Activated naive CD4-positive, alpha-beta T cell treated with anti-CD3 and anti-CD28 coated beads, Interleukin-2, amount 10 ng/mL, durations not matched to agents 7 days and 5 days (primary cell): Measurements from ENCODE around the gene ZNF771.

Source experiments
- CTCF ChIA-PET: fragments of 350-600 bp; sonication (Branson Sonifier 250); formaldehyde crosslinking; loops from one replicate; lab custom pipeline; 2021; ENCODE audit warnings: antibody characterized with exemption; lab: Charles Lee
- DNase-seq: peaks from one replicate; pipeline ENCODE4 v3.0.0-alpha.2; 2020
- H3K27ac Mint-ChIP-seq: one replicate; pipeline ENCODE4 v1.8.0; 2021; ENCODE audit warnings: mild to moderate bottlenecking, moderate library complexity, mixed read lengths
- H3K27me3 Mint-ChIP-seq: one replicate; pipeline ENCODE4 v1.8.0; 2021; ENCODE audit warnings: mild to moderate bottlenecking, mixed read lengths
- H3K36me3 Mint-ChIP-seq: one replicate; pipeline ENCODE4 v1.8.0; 2021; ENCODE audit warnings: mixed read lengths
- H3K4me1 Mint-ChIP-seq: one replicate; pipeline ENCODE4 v1.8.0; 2021; ENCODE audit warnings: mixed read lengths
- H3K4me3 Mint-ChIP-seq: one replicate; pipeline ENCODE4 v1.8.0; 2021; ENCODE audit warnings: mild to moderate bottlenecking, moderate library complexity, mixed read lengths
- H3K9me3 Mint-ChIP-seq: one replicate; pipeline ENCODE4 v1.8.0; 2021; ENCODE audit warnings: mixed read lengths

Gene ZNF771

GRCh38 chr16:30407102-30407803 is at the start of gene ZNF771:
ZNF771 (plus strand) TSS chr16:30407606; CDS start chr16:30408054, 448 bp downstream.
- peak within 1 kb of the TSS; percentile 88 for H3K27ac Mint-ChIP-seq
- CTCF ChIA-PET, result interaction anchor here (0.9 to 1.7 kb wide), 9 partner anchors 10 to 315 kb away, joined by 3 to 6 read pairs (median 3); partner anchors contain the start of gene ZNF48
- H3K27me3 Mint-ChIP-seq, result peaks cover 23% of the 10 kb centered on the region
- no peaks in the 10 kb centered on the region for H3K9me3 Mint-ChIP-seq
- peak within 1 kb of the TSS; percentile 81 for H3K4me3 Mint-ChIP-seq
- peak; percentile 94 for DNase-seq
- peaks cover 30% of the 10 kb centered on the region for H3K4me1 Mint-ChIP-seq
- peaks cover 7% of the 10 kb centered on the region for H3K36me3 Mint-ChIP-seq

GRCh38 chr16:30357715-30358576 is 49.5 kb upstream of the ZNF771 start:
- no peak for DNase-seq
- Mint-ChIP-seq H3K4me3 (peak overlapping the region; percentile 37), H3K27ac (no peak overlapping the region), H3K27me3 (no peaks in the 10 kb centered on the region), H3K9me3 (no peaks in the 10 kb centered on the region), H3K36me3 (peaks cover 57% of the 10 kb centered on the region), H3K4me1 (peaks cover 48% of the 10 kb centered on the region)
- CTCF ChIA-PET, result interaction anchor here (0.9 to 1.1 kb wide), 4 partner anchors 11 to 52 kb away, joined by 3 read pairs; no protein-coding TSS in a partner anchor

DNA sequence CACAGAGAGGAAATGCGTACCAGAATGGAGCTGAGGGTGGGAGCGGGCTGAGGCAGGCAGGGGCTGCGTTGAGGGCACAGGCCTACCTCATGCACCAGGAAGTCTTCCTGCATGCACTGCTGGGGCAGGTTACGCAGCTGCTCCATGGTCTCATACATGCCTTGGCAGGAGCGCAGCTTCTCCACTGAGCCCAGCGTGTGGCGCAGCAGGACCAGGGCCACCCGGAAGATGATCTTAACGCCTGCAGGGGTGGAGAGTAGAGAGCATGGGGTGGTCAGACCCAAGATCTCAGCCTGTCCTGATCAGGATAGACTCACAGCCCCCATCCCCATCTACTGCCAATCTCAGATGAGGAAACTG is 48.8 kb upstream of the ZNF771 start:
- no peak for DNase-seq

DNA sequence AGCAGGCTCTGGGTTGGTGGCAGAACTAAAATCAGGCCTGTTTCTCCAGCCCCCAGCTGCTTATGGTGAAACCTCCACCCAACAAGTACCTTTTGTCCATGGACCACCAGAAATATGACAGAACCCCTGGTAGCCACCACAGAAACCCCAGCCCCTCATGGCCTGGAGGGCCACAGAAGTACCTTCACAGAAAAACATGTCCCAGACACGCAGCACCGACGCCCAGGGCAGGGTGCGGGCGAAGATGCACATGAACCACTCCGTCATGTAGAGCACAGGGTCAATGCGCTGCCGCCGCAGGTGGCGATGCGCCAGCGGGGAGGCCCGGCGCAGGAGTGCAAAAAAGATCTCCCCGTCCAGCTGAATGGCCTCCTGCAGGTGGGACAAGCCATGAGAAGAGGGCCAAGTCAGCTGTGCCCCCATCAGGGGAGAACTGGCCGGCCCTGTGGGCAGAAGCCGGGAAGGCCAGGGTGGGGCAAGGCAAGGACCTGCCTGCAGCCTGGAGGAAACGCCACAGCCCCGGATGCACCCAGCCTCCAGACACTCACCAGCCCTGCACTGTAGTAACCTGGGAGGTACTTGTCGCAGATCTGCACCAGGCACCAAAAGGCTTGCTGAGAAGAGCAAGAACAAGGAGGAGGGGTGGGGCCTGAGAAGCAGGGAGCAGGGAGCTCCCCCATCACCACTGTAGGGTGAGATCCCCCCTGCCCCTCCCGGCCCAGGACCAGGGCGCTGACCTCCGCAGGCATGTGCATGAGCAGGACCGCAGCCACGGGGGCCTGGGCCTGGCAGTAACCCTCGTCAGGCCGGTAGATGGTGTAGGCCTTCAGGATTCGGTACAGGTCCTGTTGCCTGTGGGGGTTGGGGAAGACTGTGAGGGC is 48.2 kb upstream of the ZNF771 start:
- Mint-ChIP-seq H3K27ac (peak overlapping the region; percentile 24), H3K4me1 (peaks cover 39% of the 10 kb centered on the region), H3K36me3 (peaks cover 60% of the 10 kb centered on the region), H3K4me3 (no peak overlapping the region), H3K9me3 (no peaks in the 10 kb centered on the region), H3K27me3 (no peaks in the 10 kb centered on the region)
- DNase-seq, result no peak
- CTCF ChIA-PET, result interaction anchor here (0.9 kb wide), 1 partner anchor 12 kb away, joined by 3 read pairs; no protein-coding TSS in a partner anchor

More for the DNA sequence above, 48.8 kb upstream of the ZNF771 start:
- H3K36me3 Mint-ChIP-seq, result peaks cover 58% of the 10 kb centered on the region
- no peak overlapping the region for H3K27ac Mint-ChIP-seq
- no peaks in the 10 kb centered on the region for H3K27me3 Mint-ChIP-seq
- CTCF ChIA-PET, result interaction anchor here (0.9 kb wide), 1 partner anchor 12 kb away, joined by 3 read pairs; no protein-coding TSS in a partner anchor
- H3K4me3 Mint-ChIP-seq, result no peak overlapping the region
- H3K4me1 Mint-ChIP-seq, result peaks cover 46% of the 10 kb centered on the region
- H3K9me3 Mint-ChIP-seq, result no peaks in the 10 kb centered on the region

DNA sequence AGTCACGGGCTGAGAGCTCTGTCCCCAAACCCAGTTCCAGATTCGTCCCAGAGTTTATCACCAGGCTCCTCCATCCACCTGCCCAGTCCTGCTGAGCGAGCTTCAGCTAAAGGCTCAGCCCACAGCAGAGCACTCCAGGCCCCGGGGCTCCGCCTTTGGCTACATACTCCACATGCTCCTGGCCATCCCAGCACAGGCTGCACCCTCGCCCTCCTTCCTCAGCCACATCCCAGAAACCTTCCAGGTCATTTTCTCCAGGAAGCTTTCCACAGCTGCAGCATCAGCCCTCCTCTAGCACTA is 47.6 kb upstream of the ZNF771 start:
- CTCF ChIA-PET, result no interaction called here
- Mint-ChIP-seq H3K4me3 (no peak overlapping the region), H3K36me3 (peaks cover 61% of the 10 kb centered on the region), H3K27ac (no peak overlapping the region), H3K4me1 (peaks cover 39% of the 10 kb centered on the region), H3K27me3 (no peaks in the 10 kb centered on the region), H3K9me3 (no peaks in the 10 kb centered on the region)
- DNase-seq, result no peak

DNA sequence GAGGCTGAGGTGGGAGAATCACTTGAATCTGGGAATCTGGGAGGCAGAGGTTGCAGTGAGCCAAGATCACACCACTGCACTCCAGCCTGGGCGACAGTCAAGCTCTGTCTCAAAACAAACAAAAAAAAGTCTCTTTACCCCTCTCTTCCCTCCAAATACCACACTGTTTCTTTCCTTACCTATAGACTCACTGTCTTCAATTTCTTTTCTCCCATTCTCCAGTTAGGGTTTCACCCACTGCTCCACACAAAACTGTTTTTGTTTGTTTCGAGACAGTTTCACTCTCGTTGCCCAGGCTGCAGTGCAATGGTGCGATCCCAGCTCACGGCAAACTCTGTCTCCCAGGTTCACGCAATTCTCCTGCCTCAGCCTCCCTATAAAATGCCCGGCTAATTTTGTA is 46.2 kb upstream of the ZNF771 start:
- no peaks in the 10 kb centered on the region for H3K27me3 Mint-ChIP-seq
- CTCF ChIA-PET, result no interaction called here
- peaks cover 66% of the 10 kb centered on the region for H3K36me3 Mint-ChIP-seq
- H3K4me3 Mint-ChIP-seq, result no peak overlapping the region
- no peak for DNase-seq
- peaks cover 35% of the 10 kb centered on the region for H3K4me1 Mint-ChIP-seq
- H3K27ac Mint-ChIP-seq, result no peak overlapping the region
- no peaks in the 10 kb centered on the region for H3K9me3 Mint-ChIP-seq

DNA sequence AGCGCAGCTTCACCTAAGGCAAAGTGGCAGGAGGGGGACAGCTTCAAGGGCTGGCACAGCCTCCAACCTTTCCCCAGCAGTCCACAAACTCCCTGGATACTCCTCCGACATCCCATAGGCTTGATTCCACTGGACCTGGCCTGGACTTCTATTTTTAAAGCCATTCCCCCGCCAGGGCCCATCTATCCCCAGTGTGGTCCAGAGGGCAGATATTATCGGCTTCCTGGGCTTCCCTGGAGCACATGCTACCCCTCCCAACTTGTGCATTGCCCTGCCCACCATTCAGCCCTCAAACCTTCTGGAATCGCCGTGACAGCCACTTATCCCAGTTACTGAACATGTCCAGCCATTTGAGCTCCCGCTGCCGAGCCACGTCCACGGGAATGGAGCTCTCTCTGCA is 42.2 kb upstream of the ZNF771 start:
- peaks cover 53% of the 10 kb centered on the region for H3K36me3 Mint-ChIP-seq
- H3K4me1 Mint-ChIP-seq, result peaks cover 49% of the 10 kb centered on the region
- H3K27ac Mint-ChIP-seq, result no peak overlapping the region
- CTCF ChIA-PET, result interaction anchor here (1.1 to 1.2 kb wide), 2 partner anchors 44 to 273 kb away, joined by 3 to 4 read pairs; partner anchors contain the start of gene TBX6
- no peaks in the 10 kb centered on the region for H3K27me3 Mint-ChIP-seq
- H3K4me3 Mint-ChIP-seq, result no peak overlapping the region
- DNase-seq, result no peak
- no peaks in the 10 kb centered on the region for H3K9me3 Mint-ChIP-seq

DNA sequence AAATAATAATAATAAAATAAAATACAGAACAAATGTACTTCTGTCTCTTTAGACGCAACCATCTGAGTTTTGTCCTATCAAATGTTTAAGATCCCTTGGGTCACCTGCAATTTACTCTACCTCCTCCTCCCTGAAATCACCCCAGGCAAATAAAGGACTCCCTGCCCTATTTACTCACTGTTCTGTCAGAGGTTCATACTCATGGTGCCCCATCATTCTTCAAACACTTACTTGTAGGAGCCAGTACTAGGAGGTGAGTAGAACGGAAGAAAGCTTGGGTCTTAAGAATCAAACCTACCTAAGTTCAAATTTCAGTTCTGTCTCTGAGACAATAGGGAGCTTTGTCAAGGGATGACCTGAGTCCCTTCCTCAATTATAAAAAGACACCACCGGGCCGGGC is 40.9 kb upstream of the ZNF771 start:
- CTCF ChIA-PET, result interaction anchor here (1.1 to 2.0 kb wide), 3 partner anchors 10 to 254 kb away, joined by 3 to 5 read pairs (median 4); no protein-coding TSS in a partner anchor
- H3K36me3 Mint-ChIP-seq, result peaks cover 44% of the 10 kb centered on the region
- peaks cover 49% of the 10 kb centered on the region for H3K4me1 Mint-ChIP-seq
- no peak for DNase-seq
- H3K27me3 Mint-ChIP-seq, result no peaks in the 10 kb centered on the region
- peak overlapping the region; percentile 87 for H3K4me3 Mint-ChIP-seq
- H3K27ac Mint-ChIP-seq, result no peak overlapping the region
- no peaks in the 10 kb centered on the region for H3K9me3 Mint-ChIP-seq

GRCh38 chr16:30367349-30368009 is 39.9 kb upstream of the ZNF771 start:
- Mint-ChIP-seq H3K27me3 (no peaks in the 10 kb centered on the region), H3K36me3 (peaks cover 41% of the 10 kb centered on the region), H3K9me3 (no peaks in the 10 kb centered on the region), H3K4me3 (peak overlapping the region; percentile 87), H3K27ac (peak overlapping the region; percentile 35), H3K4me1 (peaks cover 53% of the 10 kb centered on the region)
- DNase-seq, result no peak
- CTCF ChIA-PET, result interaction anchor here (1.1 to 2.0 kb wide), 3 partner anchors 11 to 255 kb away, joined by 3 to 5 read pairs (median 4); no protein-coding TSS in a partner anchor

DNA sequence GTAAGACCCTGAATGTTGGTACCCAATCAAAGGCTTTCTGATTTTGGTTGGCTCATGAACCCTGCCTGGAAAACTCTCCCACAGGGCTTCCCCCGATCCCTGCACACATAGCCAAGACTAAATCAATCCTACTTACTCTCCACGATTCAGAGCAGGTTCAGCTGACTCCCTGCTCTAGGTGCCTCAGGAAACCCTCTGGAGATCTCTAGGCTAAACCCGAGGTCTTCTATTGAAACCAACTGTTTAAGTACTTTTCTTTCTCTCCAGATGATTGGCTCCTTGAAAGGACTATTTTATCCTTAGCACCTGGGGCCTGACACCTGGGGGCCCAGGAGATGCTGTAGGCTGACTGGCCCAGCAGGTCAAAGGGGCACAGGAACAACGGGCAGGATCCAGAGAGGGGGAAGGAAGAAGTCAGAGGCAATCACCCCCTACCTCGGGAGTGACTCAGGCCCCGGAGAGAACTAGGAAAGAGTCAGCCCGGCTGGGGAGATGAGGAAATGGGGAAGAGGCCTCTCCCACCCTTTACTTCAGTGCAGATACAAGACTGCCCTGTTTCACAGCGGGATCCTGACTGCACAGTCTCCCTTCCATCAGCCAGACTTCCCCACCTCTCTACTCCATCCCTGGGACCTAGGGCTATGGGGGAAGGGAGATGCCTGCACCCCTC is 39.1 kb upstream of the ZNF771 start:
- DNase-seq, result no peak
- no peaks in the 10 kb centered on the region for H3K9me3 Mint-ChIP-seq

GRCh38 chr16:30368792-30369090 is 38.7 kb upstream of the ZNF771 start:
- H3K4me1 Mint-ChIP-seq, result peaks cover 54% of the 10 kb centered on the region
- H3K9me3 Mint-ChIP-seq, result no peaks in the 10 kb centered on the region
- H3K4me3 Mint-ChIP-seq, result peak overlapping the region; percentile 87
- CTCF ChIA-PET, result interaction anchor here (0.6 to 1.8 kb wide), 4 partner anchors 12 to 261 kb away, joined by 3 to 8 read pairs (median 3); partner anchors contain the start of gene DCTPP1
- H3K36me3 Mint-ChIP-seq, result peaks cover 33% of the 10 kb centered on the region
- peak overlapping the region; percentile 76 for H3K27ac Mint-ChIP-seq
- no peak for DNase-seq
- H3K27me3 Mint-ChIP-seq, result no peaks in the 10 kb centered on the region

More for the DNA sequence above, 39.1 kb upstream of the ZNF771 start:
- H3K27ac Mint-ChIP-seq, result peak overlapping the region; percentile 47
- CTCF ChIA-PET, result interaction anchor here (0.9 to 2.0 kb wide), 5 partner anchors 11 to 62 kb away, joined by 3 to 8 read pairs (median 4); partner anchors contain the start of gene DCTPP1
- H3K27me3 Mint-ChIP-seq, result no peaks in the 10 kb centered on the region
- H3K4me1 Mint-ChIP-seq, result peaks cover 52% of the 10 kb centered on the region
- peak overlapping the region; percentile 87 for H3K4me3 Mint-ChIP-seq
- H3K36me3 Mint-ChIP-seq, result peaks cover 35% of the 10 kb centered on the region

DNA sequence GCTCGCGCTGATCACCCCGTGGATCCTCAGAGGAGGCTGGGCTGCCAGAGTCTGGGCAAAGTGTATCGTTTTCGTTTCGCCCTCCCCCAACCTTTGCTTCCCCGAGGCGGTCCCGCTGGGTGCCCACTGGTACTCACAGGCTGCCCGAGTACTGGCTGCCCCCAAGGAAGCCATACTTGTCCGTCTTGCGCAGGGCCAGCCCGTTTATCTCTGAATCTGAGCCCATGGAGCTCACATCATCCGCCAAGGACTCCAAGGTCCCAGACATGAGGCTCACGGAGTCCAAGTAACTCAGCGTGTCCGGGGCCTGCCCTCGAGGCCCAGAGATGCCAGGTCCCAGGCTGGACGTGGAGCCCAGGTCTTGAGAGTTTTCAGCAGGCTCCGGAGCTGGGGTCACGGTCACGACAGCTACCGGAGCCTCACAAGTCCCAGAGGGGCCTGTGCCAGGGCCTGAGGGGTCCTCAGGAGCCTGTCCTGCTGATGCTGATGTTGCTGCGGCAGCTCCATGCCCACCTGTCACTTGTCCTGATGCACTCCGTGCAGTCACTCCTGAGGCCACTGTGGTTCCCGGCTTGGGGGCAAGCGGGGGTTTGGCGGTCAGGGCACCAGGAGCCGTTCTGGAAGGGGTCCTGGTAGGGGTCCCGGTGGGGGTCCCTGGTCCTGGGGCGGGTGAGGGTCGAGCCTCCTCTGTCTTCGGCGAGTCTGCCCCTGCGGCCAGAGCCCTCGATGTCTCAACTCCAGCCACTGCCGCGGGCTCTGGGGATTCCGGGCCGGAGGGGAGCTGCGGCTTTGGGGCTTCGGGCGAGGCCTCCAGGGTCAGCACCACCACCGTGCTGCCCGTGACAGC is 38.1 kb upstream of the ZNF771 start:
- peak; percentile 49 for DNase-seq
- Mint-ChIP-seq H3K27me3 (no peaks in the 10 kb centered on the region), H3K4me1 (peaks cover 54% of the 10 kb centered on the region), H3K4me3 (peak overlapping the region; percentile 87), H3K27ac (peak overlapping the region; percentile 76), H3K36me3 (peaks cover 28% of the 10 kb centered on the region), H3K9me3 (no peaks in the 10 kb centered on the region)
- CTCF ChIA-PET, result interaction anchor here (0.6 to 1.8 kb wide), 5 partner anchors 12 to 261 kb away, joined by 3 to 8 read pairs (median 3); partner anchors contain the start of gene DCTPP1
